ENCODE results near the gene TUBA1B. TPM values are rescaled to one million over a fixed set of nuclear protein-coding genes. Genes with fewer than 3 reads are reported as not detected.

TUBA1B gene
- total and polyA plus RNA-seq, 2 of the 13 experiments (the other 11 are each of a cell fraction or from before 2014, with no cell fraction given) = 1,275 to 1,353 TPM

DNA sequence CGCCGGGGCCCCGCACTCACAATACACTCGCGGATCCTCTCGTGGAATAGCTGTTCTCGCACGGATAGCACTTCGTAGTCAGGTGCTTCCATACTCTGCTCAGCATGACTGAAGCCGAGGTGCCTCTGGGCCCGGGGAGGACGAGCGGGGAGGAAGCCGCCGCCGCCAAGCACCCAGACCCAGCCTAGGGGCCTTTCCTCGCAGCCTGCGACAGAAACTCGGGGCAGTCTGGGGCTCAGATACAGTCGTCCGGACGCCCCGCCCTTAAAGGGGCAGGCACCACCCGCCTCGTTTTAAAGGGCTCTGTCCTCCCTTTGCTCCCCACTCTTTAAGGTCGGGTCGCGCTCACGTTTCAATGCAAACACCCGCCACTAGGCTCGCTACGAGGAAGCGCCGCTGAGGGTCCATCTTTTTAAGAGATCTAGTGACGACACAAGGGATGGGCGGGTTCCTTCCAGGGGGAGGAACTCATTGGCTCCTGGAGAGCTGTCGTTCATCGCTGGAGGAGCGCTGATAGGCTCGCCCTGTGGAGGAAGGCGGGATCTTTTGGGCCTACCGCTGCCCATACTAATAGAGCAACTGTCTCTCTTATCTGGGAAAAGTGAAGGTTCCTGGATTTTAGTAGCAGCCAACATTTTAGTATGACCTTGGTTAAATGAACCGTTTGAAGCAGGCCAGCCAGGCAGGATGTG lies 20.6 kb downstream of the TUBA1B start, which contains the start of gene LMBR1L (continued):
- TF ChIP-seq ZNF17 (CRISPR knock-in tag; IDR thresholded peaks at IDR 0.05) = no peak
- TF ChIP-seq THYN1 (CRISPR knock-in tag; IDR thresholded peaks at IDR 0.05; ENCODE audit: borderline replicate concordance, low read depth) = 0 out of 2 replicates have a peak, but pooled peaks have one; percentile 21
- no peak for TF ChIP-seq ZNF746 (CRISPR knock-in tag; IDR thresholded peaks at IDR 0.05)
- TF ChIP-seq, protein P1, sequence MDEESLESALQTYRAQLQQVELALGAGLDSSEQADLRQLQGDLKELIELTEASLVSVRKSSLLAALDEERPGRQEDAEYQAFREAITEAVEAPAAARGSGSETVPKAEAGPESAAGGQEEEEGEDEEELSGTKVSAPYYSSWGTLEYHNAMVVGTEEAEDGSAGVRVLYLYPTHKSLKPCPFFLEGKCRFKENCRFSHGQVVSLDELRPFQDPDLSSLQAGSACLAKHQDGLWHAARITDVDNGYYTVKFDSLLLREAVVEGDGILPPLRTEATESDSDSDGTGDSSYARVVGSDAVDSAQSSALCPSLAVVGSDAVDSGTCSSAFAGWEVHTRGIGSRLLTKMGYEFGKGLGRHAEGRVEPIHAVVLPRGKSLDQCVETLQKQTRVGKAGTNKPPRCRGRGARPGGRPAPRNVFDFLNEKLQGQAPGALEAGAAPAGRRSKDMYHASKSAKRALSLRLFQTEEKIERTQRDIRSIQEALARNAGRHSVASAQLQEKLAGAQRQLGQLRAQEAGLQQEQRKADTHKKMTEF (CRISPR knock-in tag; IDR thresholded peaks at IDR 0.05) = no peak; the same call in 1 of the 2 replicates
- TF ChIP-seq, protein P2, sequence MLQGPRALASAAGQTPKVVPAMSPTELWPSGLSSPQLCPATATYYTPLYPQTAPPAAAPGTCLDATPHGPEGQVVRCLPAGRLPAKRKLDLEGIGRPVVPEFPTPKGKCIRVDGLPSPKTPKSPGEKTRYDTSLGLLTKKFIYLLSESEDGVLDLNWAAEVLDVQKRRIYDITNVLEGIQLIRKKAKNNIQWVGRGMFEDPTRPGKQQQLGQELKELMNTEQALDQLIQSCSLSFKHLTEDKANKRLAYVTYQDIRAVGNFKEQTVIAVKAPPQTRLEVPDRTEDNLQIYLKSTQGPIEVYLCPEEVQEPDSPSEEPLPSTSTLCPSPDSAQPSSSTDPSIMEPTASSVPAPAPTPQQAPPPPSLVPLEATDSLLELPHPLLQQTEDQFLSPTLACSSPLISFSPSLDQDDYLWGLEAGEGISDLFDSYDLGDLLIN (CRISPR knock-in tag; IDR thresholded peaks at IDR 0.05; ENCODE audit: borderline replicate concordance) = 0 out of 2 replicates have a peak, but pooled peaks have one; percentile 35
- no peak for TF ChIP-seq SATB2 (CRISPR knock-in tag; IDR thresholded peaks at IDR 0.05)
- TF ChIP-seq, protein P3, sequence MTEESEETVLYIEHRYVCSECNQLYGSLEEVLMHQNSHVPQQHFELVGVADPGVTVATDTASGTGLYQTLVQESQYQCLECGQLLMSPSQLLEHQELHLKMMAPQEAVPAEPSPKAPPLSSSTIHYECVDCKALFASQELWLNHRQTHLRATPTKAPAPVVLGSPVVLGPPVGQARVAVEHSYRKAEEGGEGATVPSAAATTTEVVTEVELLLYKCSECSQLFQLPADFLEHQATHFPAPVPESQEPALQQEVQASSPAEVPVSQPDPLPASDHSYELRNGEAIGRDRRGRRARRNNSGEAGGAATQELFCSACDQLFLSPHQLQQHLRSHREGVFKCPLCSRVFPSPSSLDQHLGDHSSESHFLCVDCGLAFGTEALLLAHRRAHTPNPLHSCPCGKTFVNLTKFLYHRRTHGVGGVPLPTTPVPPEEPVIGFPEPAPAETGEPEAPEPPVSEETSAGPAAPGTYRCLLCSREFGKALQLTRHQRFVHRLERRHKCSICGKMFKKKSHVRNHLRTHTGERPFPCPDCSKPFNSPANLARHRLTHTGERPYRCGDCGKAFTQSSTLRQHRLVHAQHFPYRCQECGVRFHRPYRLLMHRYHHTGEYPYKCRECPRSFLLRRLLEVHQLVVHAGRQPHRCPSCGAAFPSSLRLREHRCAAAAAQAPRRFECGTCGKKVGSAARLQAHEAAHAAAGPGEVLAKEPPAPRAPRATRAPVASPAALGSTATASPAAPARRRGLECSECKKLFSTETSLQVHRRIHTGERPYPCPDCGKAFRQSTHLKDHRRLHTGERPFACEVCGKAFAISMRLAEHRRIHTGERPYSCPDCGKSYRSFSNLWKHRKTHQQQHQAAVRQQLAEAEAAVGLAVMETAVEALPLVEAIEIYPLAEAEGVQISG (CRISPR knock-in tag; IDR thresholded peaks at IDR 0.05) = peak; percentile 66; the same call in 1 of the 2 replicates
- TF ChIP-seq KLF12 (CRISPR knock-in tag; IDR thresholded peaks at IDR 0.05; ENCODE audit: borderline replicate concordance) = 0 out of 2 replicates have a peak, but pooled peaks have one; percentile 25
- 0 out of 2 replicates have a peak, but pooled peaks have one; percentile 43 for TF ChIP-seq ZNF598 (CRISPR knock-in tag; IDR thresholded peaks at IDR 0.05; ENCODE audit: borderline replicate concordance)
- TF ChIP-seq ZNF530 (CRISPR knock-in tag; IDR thresholded peaks at IDR 0.05; ENCODE audit: low read depth) = no peak
- no peak for TF ChIP-seq CENPX (CRISPR knock-in tag; IDR thresholded peaks at IDR 0.05)
- TF ChIP-seq TARDBP (CRISPR knock-in tag; IDR thresholded peaks at IDR 0.05) = no peak
- TF ChIP-seq NCOR1 (IDR thresholded peaks at IDR 0.05; ENCODE audit: borderline replicate concordance, low read length) = no peak
- TF ChIP-seq DMAP1 (CRISPR knock-in tag; IDR thresholded peaks at IDR 0.05) = peak; percentile 48; the same call in 1 of the 2 replicates
- TF ChIP-seq GTF3A (CRISPR knock-in tag; conservative IDR thresholded peaks at IDR 0.05) = no peak
- no peak for TF ChIP-seq ZNF713 (CRISPR knock-in tag; IDR thresholded peaks at IDR 0.05)
- TF ChIP-seq HOXA5 (CRISPR knock-in tag; IDR thresholded peaks at IDR 0.05) = peak; percentile 61
- TF ChIP-seq, protein P4, sequence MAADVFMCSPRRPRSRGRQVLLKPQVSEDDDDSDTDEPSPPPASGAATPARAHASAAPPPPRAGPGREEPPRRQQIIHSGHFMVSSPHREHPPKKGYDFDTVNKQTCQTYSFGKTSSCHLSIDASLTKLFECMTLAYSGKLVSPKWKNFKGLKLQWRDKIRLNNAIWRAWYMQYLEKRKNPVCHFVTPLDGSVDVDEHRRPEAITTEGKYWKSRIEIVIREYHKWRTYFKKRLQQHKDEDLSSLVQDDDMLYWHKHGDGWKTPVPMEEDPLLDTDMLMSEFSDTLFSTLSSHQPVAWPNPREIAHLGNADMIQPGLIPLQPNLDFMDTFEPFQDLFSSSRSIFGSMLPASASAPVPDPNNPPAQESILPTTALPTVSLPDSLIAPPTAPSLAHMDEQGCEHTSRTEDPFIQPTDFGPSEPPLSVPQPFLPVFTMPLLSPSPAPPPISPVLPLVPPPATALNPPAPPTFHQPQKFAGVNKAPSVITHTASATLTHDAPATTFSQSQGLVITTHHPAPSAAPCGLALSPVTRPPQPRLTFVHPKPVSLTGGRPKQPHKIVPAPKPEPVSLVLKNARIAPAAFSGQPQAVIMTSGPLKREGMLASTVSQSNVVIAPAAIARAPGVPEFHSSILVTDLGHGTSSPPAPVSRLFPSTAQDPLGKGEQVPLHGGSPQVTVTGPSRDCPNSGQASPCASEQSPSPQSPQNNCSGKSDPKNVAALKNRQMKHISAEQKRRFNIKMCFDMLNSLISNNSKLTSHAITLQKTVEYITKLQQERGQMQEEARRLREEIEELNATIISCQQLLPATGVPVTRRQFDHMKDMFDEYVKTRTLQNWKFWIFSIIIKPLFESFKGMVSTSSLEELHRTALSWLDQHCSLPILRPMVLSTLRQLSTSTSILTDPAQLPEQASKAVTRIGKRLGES (CRISPR knock-in tag; IDR thresholded peaks at IDR 0.05; ENCODE audit: borderline replicate concordance) = no peak
- TF ChIP-seq ZNF432 (CRISPR knock-in tag; IDR thresholded peaks at IDR 0.05; ENCODE audit: borderline replicate concordance) = no peak
- no peak for TF ChIP-seq REXO4 (CRISPR knock-in tag; IDR thresholded peaks at IDR 0.05; ENCODE audit: borderline replicate concordance)
- peak; percentile 34; the same call in 1 of the 2 replicates for TF ChIP-seq BRD4 (CRISPR knock-in tag; IDR thresholded peaks at IDR 0.05)
- TF ChIP-seq HOXA3 (CRISPR knock-in tag; IDR thresholded peaks at IDR 0.05) = peak; percentile 79
